Measurements from ENCODE around the gene MYCL.

GRCh38 chr1:39852876-39853275, 48.8 kb downstream of the MYCL start:
- TF ChIP-seq CTCF (IDR thresholded peaks at IDR 0.05) (no peak), POLR2AphosphoS5 (IDR thresholded peaks at IDR 0.05) (no peak), POLR2A (IDR thresholded peaks at IDR 0.05) (no peak), EP300 (IDR thresholded peaks at IDR 0.05) (no peak)

All from suprapubic skin (tissue), 4 donors.